Activated naive CD4-positive, alpha-beta T cell treated with anti-CD3 and anti-CD28 coated beads, Interleukin-2, amount 50 U/mL, for 16 hours (primary cell): ENCODE results near the gene HDLBP.

Source experiments
- DNase-seq: peaks from one replicate; pipeline ENCODE4 v3.0.0-alpha.2; 2020

Gene HDLBP

DNA sequence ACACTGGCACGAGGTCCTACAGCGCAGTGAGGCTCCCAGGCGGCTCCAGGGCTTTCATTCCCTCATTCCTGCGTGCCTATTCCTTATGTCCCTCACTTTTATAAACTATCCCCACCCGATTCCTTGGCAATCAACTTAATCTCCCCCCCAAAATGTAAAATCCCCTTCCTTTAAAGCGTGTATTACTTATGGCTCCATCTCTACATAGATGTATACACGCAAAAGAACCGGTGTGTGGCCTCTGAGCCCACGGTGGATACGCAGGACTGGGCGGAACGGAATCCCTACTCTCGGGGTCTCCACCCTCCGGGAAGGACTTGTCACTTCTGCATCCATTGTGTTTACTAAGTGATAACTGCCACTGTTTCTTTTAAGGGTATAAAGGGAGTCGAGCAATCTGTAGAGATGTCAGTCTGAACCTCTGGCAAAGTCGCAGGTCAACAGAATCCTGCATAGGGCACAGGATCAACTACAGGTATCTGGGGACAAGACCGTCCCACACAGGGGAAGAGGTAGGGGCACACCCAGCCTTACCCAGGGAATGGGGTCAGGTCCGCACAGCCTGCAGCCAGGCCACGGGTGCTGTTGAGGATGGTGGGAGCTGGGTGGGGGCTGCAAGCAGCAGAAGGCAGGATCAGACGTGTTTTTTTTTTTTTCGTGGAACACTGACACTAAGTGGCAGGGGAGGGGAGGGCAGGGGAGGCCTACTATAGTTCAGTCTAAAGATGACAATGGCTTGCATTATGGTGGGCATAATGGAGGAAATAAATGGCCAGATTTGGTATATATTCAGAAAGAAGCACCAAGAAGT is 42.1 kb downstream of the HDLBP start:
- DNase-seq, result no peak

DNA sequence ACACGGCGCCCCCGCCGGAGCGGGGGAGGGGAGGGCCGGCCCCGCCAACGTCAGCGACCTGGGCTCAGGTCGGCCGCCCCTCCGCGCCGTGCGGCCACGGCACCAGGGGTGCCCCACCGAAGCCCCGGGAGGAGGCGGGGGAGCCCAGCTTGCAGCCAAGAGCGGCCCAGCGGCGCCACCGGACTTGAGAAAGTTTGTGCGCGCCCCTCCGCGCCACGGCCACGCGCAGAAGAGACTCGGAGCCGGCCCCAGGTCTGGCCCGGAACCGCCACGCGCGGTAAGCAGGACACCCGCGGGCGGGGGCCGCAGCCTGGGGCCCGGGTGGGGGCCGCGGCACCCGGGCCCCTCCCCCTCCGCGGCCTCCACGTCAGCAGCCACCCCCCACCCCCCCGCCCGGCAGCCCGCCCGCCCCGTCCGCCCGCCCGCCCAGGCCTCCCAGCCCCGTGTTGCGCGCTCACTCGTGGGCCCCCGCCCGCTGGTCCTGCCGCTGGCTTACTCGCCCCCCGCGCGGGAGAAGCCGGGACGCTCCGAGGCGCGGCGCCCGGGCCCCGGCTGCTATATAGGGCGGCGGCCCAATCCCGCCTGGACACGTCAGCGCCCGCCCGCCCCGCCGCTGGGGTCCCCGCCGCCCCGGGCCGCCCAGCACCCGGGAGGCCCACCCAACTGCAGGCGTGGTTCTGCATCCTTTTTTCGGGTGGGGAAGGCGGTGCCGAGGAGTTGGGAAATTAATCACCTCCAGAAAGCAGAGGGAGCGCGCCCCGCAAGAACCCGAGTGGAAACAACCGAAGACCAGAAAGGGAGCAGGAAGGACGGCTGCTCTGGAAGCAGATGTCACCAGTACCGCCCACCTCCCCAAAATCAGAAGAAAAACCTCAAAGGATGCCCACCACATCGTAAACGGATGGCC is 42.9 kb downstream of the HDLBP start:
- DNase-seq, result peak; percentile 51

DNA sequence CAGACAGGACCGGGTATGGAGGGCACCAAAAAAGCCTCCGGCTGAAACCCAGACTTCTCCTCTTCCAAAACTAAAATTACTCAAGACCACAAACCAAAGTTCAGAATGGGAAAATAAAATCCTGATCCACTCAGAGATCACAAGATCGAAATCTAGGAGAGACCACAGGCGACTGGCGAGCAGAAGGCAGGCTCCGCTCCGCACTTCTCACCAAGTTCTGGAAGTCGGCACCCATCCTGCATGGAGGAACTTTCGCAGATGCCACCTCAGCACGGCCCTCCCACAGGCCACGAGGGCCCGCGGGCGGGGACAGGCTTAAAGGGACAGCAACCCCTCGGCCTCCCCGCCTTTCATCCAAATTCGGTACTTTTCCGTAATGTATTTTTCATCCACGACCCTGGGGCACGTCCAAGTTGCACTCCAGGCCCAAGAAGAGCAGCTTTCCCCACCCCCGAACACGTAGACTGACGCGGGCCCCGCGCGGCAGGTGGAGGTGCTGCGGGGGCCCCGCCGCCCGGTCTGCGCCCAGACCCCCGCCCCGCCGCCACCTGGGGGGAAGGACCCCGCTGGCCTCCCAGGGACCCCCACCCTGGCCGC is 43.7 kb downstream of the HDLBP start:
- DNase-seq, result peak; percentile 58

DNA sequence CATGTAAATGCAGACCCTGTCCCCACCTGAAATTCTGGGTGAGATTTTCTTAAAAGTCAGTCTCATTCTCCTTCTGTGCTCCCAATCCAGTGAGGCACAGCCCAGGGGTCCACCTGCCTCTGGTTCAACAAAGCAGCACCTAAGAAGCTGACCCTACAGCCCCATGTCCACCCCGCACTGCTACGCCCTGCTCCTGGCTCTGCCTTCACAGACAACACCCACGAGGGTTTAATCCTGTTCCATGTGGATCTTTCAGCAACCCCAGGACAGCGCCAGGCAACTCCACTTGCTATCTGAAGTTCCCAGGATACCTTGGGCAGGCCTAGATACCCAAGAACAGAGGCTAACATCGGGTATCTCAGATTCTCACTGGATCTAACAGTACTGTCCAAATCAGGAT is 44.9 kb downstream of the HDLBP start:
- no peak for DNase-seq

GRCh38 chr2:241269707-241270520 is 45.6 kb downstream of the HDLBP start:
- no peak for DNase-seq

GRCh38 chr2:241268716-241269445 is 46.6 kb downstream of the HDLBP start:
- no peak for DNase-seq

GRCh38 chr2:241268306-241268705 is 47.2 kb downstream of the HDLBP start:
- DNase-seq, result no peak

DNA sequence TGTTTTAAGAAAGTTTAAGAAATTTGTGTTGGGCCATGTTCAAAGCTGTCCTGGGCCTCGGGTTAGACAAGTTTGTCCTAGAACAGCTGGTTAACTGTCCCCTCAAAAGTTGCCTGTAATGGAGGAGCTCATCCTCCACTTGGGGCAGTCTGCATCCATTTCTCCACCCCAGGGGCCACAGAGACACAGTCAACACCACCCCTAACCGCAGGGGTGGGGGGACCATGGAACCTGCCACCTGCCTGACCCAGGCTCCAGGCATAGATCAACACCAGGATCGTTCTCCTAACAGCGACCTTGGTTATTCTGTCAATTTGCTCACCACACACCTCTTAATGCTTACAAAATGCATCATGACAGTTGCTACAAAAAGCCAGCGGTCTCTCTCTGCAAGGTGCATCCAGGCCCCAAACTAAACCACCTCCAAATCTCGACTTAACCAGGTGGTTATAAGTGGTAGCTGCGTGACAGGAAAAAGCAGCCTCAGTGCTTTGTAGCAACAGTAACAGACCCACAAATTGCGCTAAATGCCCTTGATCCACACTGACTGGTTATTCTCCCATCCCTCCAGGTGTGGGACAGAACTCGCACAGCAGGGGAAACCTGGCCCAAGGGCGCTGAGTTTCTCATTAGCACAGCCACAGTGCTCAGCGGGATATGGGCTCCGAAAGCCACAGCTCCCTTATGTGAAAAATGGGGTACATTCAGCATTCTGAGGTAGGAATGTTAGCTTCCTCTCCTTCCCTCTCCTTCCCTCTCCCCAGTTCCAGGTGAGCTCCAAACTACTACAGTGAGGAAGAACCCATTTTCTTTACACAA is 48.0 kb downstream of the HDLBP start:
- no peak for DNase-seq

- DNase-seq, result no peak
Observed at GRCh38 chr2:241265506-241265905, 50.0 kb downstream of the HDLBP start.

GRCh38 chr2:241263061-241263460 is 52.4 kb downstream of the HDLBP start:
- DNase-seq, result no peak

DNA sequence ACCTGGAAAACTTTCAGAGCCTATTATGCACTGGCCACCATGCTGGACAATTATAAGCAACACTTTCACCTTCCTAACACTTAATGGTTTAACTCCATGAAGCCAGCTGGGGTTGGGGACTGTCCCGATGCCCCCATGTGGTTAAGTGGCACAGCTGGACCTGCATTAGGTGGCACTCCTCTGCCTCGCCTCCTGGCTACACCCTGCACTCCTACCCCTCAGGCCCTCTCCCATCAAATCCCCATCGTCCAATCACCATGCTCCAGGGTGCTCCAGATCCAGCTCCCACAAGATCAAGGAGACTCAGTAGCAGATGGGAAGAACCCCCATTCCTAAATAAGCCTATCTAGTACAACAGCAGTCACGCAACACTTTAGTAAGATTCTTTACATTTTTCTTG is 53.8 kb downstream of the HDLBP start:
- no peak for DNase-seq

DNA sequence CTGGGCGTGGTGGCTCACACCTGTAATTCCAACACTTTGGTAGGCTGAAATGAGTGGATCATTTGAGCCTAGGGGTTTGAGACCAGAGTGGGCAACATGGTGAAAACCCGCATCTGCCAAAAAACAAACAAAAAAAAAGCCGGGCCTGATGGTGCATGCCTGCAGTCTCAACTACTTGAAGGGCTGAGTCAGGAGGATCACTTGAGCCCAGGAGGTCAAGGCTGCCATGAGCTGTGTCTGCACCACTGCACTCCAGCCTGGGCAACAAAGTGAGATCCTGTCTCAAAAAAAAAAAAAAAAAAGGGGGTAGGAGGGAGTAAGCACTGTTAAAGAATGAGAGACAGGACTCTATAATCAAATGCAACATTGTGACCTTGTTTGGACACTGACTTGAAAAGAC is 54.6 kb downstream of the HDLBP start:
- DNase-seq, result no peak

GRCh38 chr2:241258505-241259280 is 56.8 kb downstream of the HDLBP start:
- no peak for DNase-seq

- DNase-seq, result no peak
Observed at GRCh38 chr2:241257419-241258032, 57.9 kb downstream of the HDLBP start.

DNA sequence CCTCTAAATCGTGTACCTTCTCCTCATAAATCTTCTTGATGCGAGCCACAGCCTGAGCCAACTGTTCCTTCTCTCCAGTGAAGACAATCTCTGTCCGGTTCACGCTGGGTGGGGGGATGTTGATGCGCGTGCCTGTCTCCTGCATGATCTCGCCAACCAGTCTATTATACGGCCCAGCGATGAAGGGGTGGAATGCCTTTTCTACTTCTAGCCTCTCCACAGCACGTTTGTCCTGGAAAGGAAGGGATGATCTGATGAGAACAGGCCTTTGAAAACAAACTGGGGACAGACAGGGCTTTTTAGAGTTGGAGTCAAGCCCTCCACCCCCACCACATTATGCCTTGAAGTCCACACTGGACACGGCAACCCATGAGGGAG is 59.3 kb downstream of the HDLBP start:
- no peak for DNase-seq

GRCh38 chr2:241255542-241256167 is 59.8 kb downstream of the HDLBP start:
- DNase-seq, result no peak

- DNase-seq, result no peak
Observed at GRCh38 chr2:241254904-241255351, 60.5 kb downstream of the HDLBP start.

DNA sequence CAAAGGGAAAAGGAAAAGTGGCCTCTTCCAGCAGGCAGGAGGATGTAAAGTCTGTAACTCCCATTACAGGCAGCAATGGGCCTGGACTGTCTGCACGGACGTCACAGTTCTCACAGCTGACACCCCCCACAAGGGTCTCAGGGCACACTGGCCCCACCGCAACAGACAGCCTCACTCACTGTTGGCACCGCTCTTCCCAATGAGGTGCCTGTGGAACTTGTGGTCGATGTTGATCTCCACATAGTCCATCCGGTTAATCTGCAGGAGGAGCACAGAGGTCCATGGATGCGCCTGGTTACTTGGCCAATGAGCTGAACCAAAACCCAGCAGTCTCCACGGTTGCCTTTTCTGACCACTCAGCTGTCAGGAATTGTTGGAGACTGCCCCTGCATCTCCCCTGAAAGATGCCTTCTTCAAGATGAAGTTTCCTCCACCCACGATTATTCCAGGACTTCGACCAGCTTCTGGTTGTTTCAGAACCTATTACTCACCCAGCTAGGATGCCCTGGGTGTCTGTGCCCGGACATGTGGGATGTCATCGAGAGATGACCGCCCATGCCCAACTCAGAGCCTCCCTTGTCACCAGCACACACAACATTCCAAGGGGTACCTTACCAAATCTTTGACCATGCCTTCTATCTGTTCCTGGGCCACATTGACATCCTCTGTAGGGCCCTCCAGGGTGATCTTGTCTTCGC is 62.5 kb downstream of the HDLBP start:
- no peak for DNase-seq

DNA sequence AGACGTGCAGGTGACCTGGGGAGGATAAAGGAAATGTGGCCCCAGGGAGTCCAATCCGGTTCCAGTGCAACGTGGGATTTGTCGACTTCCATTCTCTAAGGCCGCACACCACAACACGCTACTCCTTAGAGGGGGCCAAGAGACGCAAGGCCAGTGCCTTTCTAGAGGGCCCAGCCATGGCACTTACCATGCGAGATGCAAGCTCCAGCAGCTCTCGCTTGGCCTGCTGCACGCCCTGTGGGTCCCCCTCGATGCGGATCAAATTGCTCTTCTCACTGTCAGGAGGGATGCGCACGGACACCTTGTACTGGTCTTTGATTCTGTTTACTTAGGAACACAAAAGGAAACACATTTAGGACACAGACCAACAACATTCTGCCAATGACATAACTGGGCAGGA is 65.8 kb downstream of the HDLBP start:
- no peak for DNase-seq
